Skin of body (tissue), 2 donors: ENCODE results near the gene KLHDC10. TPM values are rescaled to one million over a fixed set of nuclear protein-coding genes. Genes with fewer than 3 reads are reported as not detected.
"Not testable (repeated sequence)": the region's sequence is repeated elsewhere in the genome, so short reads cannot be mapped to it uniquely, and the experiment has no call there.

Experiments
- DNase-seq: peaks from one replicate; lab custom pipeline; 2025; lab: John Stamatoyannopoulos, UW
- total RNA-seq: library from RNA; depleted of rRNA; stranded (reverse); fragments of >200 nt; gene quantifications from one replicate; pipeline ENCODE4 v1.2.3, GENCODE V29; 2014

Gene KLHDC10
- total RNA-seq, 1 donor from 2014 or later: 51.4 TPM

DNA sequence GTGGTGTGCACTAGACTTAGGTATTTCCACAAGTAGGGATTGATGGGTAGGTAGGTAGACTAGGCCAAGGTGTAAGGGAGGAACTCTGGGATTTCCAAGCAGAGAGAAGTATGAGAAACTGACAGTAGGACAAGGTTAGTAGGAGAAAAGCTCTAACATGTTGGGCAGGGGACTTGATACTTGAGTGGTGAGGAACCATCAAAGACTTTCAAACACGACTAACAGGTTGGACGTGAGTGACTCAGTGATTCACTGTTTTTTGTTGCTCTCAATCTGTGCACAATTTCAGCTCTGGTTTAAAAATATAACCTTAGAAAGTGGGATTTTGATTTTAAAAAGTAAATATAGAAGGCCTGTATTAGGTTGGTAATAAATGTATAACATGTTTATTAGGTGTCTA lies 44.4 kb downstream of the KLHDC10 start:
- DNase-seq: peak; percentile 1

DNA sequence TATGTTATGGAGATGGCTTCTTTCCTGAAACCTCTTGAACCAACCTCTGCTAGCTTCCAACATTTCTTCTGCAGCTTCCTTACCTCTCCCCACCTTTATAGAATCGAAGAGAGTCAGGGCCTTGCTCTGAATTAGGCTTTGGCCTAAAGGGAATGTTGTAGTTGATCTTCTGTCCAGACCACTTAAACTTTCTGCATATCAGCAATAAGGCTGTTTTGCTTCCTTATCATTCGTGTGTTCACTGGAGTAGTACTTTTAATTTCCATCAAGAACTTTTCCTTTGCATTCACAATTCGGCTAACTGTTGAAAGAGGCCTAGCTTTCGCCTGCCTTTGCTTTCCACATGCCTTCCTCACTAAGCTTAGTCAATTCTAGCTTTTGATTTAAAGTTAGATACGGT lies 48.0 kb downstream of the KLHDC10 start:
- no peak for DNase-seq

DNA sequence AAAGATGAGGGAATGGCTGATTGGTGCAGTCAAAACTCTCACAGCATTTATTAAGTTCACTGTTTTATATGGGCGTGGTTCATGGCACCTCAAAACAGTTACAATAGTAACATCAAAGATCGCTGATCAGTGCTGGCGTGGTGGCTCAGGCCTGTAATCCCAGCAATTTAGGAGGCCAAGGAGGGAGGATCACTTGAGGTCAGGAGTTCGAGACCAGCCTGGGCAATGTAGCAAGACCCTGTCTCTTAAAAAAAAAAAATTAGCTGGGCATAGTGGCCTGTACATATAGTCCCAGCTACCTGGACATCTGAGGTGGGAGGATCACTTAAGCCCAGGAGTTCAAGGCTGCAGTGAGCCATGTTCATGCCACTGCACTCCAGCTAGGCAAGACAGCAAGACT lies 48.5 kb downstream of the KLHDC10 start:
- DNase-seq: no peak

DNA sequence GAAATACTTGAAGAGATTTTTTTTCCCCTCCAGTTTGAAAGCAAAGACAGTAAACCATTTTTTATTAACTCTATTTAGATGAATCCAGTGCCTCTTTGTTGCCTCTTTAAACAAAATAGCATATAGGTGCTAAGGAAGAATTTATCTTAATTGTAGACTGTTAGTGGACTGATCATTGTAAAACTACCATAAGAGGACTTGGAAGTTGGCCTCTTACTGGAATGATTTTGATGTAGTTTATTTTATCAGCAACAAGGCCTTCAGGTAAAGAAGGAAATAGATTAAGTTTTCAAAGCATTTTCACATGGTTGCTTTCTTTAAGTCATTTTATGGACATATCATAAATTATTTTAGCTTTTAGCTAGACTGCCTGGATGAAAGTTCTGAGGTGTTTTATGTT lies 53.2 kb downstream of the KLHDC10 start:
- no peak for DNase-seq

DNA sequence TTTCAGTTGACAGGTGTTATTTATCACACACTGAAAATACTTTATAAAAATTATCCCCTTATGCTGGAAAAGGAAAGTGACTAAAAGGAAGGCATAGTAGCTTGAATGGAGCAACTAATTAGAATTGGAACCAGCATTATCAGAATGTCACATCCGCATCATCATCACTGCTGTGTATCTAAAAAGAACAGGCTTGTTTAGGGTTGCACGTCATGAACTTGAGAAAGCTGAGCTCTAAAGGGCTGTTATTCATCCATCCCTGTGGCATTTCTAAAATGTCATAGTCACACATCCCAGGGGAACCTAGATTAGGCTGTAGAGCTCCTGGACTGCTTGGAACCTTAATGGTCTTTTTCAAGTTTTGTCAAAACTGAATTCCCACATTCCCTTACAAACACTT lies 54.4 kb downstream of the KLHDC10 start:
- no peak for DNase-seq

DNA sequence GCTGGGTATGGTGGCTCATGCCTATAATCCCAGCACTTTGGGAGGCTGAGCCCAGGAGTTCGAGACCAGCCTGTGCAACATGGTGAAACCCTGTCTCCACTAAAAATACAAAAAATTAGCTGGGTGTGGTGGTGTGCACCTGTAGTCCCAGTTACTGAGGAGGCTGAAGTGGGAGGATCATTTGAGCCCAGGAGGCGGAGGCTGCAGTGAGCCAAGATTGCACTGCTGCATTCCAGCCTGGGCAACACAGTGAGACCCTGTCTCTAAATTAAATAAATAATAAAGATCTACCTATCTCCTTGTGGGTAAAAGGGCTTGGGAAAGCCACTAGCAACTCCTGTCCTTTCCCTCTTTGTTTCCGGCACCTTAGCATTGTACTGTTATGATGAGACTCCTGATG lies 56.5 kb downstream of the KLHDC10 start:
- not testable (repeated sequence) for DNase-seq

DNA sequence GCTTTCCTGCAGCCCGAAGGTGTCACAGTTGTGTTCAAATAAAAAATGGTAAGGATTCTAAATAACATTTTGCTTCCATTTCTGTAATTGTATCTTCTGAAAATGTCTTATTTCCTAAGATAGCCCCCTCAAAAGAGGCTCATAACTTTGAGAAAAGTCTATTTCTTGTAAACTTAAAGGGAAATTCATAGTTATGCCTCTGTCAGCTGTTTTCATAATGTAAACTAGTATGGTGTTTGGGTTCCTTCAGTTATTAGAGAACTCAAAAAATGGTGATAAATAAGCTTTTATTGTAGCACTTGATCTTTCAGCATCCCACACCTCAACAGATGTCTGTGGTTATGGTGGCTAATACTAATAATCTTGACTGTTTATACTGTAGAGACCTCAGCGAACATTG lies 57.1 kb downstream of the KLHDC10 start:
- DNase-seq: peak; percentile 48

DNA sequence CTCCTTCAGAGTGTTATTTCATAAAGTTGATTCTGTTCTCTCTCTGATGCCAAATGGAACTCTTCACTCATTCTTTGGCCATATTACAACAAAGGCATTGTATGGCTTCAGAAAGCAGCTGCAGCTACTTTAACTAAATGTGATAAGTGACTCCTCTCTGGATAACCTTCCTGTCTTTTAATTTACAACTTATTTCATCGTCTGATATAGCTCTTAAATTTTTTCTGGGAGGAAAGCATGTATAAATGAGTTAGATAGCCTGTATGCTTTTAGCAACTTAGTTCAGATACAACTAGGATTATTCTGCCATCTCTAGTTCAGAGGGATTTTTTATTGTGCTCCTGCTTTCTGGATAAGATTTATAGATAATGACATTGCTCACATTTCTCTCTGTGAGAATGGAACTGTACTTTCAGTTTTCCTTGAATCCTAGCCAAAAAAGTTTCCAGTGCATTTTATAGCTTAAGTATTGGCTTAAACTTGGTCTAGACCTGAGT lies 57.5 kb downstream of the KLHDC10 start:
- DNase-seq: peak; percentile 90

DNA sequence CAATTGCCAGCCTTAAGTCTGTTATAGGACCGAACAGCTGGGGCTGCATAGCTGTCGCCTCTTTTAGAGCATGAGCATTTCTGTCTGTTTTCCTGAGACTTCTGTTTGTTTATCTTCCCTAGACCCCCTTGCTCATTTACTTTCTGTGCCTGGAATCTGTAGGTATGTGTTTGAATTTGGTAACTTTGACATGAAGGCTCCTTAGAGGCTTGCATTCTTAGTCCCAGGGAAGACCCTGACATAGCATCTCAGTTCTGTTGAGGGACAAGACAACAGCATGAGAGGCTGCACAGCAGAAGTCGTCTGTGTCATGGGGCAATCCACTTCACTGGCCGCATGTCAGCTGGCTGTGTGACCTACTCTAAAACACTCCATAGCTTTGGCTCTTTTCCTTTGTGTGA lies 58.7 kb downstream of the KLHDC10 start:
- DNase-seq: no peak

DNA sequence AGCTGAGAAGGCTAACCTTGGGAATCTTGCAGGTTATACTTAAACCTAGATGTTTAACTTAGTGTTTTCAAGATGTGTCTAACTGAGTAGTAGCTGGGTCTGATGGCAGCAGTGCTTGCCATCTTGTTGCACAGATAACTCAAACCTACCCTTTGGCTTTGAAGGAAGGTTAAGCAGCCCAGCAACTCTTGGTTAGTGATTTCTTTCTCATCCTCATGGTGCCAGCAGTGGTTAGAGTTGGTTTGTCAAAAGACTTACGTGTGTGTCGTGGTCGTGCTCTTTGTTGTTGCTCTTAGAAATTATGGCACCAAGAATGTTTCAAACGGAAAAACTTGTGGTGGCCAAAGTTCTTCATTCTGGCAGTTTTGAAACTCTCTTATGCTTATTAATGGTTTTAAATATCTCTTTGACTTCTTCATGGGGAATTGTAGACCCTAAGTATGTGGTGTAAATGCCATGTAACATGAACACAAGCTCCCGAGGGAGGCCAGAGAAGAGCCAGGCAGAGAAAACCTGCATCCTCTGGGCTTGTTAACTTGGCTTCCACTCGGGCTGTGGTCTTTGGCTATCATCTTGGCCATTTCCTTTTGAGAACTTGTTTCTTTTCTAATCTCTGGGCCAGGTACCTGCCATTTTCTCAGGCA lies 61.0 kb downstream of the KLHDC10 start:
- DNase-seq: no peak

DNA sequence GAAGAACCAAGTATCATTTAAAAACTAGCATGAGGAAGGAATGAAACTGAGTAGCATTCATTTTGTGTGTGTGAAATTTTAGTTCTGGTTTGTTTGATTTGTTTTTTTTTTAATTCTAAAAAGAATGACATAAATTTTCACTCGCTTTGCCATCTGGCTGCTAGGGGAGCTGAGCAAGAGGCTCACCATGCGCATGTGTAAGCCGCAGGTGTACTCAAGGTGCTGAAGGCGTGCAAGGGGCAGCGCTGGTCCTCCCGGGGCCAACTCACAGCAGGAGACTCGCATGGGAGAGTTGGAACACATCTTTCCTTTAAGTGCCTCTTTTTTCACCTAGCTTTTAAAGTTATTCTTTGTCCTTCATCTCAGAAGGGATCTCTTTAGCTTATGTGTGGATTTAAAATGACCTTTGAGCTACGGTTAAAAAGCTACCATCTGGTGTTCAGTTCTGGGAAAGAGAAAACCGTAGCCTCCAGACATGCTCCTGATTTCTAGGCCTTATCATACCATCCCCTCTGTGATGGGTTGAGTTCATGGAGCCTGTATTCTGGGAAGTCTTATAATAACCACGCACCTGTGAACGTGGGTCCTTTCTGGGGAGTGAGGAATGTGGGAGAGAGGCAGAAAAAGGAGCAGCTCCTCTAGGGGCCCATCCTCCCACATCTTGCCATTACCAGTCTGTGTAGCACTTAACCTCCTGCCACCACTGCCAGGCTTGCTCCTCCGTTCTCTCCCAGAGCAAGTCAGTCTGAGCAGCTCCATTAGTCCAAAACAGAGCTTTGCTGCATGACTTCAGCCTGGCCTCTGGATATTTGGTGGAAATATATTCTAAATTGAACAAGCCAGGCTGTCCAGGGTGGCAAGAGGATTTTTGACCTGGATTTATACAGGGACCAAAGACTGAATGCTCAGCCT lies 61.9 kb downstream of the KLHDC10 start:
- no peak for DNase-seq

DNA sequence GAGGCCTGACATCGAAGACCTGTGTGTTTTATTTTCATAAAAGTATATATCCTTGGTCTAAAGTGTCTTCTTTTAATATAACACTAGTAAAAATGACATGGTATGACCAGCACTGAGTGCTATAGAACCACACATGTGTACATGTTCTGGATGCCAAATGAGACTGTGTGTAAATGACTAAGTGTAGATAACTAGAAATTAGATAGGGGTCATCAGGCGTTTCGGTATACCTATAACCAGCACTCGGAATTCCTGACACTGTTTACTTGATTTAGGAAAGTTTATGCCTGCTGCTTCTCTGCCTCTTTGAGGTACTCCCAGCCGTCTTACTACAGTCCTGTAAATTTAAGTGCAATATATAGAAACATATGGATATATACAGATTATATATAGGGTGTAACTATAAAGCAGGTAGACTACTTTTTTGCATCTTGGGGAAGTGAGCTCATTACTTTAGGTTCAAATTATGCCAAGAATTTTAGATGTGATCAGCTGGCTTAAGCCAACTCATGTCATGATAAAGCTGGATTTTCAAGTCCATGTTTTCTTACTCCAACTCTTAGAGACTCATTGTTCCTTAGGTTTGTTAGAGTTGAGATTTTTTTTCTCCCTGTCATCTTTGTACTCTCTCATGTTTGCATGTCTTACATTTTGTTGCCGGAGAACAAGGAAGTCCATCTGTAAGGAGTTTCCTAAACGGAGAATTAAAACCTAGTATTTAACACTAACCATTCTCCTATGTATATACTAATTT lies 62.9 kb downstream of the KLHDC10 start:
- no peak for DNase-seq

DNA sequence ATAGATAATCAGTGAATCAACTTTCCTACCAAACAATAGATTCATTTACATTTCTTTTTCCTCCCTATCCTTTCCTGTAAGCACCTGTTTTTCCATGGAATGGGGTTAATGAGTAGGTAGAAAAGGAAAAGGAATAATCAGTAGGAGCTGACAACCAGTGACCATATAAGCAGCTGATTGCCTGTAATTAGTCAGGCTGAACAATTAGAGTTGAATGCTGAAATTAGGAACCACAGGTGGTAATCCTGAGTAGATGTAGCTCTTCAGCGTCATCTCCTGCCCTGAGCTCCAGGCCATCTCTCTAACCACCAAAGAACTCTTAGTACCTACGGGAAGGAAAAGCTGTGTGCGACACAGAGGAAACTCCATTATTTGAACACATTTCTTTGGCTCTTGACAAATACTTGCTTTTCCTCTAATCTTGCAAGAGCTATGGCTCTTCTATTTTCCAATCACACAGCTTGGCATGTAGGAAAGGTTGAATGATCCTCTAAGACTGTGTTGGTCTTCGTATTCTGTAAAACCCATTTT lies 63.8 kb downstream of the KLHDC10 start:
- no peak for DNase-seq

DNA sequence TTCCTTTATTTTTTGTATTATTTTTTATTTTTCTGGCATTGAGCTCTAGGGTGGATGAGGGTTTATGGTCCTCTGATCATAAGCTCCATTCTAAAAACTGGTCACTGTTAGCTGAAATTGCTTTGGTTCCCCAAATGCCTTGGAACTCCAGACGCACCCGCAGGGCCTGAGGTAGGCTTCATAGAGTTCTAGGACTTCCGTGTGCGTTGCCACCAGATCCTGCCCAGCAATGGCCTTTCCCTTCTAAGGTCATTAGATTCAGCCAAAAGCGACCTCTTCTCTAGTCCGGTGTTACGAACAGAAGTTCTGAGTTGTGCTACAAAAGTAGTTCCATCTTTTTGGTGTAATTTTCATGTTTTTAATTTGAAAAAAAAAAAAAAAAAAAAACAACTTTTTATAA lies 64.4 kb downstream of the KLHDC10 start:
- no peak for DNase-seq

DNA sequence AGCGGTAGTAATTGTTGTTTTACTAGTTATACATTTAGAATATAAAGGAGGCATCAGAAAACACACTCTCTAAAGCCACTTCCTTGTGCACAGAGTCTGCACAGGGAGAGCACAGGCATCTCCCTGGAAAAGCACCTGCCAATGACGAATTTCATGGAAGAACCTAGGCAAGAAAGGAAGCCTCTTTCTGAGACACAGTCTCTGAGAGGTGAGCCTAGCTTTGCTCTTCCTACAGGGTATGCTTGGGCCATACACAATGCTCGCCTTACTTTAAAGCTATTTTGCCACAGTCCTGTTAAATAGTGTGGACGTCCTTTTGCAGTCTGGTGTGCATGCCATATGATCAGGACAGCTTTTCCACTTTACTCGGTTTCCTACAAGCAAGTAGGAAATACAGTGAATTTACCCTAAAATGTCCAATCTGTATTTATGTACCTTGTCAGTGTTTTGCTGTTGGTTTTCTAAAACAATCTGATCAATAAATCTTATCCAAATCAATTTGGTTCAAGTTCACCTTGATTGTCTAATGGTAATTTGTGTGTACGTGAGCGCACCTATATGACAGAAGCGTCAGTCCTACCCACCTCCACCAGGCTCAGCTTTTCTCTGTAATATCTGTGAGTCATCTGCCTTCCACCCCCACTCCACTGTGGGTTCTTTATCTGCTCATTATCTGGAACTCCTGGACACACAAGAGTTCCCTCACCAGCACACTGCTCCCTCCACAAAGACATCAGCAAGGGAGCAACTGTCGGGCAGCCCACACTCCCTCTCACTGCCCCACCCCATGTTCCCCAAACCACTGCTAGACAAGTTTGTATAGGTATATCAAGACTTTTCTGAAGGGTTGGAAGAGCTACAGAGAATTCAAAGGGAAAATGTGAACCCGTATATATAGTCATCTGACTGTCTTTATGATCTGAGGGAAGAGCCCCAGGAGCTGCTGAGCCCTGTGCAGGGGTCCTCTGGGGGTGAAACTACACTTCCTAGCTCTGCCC lies 65.2 kb downstream of the KLHDC10 start:
- DNase-seq: no peak

DNA sequence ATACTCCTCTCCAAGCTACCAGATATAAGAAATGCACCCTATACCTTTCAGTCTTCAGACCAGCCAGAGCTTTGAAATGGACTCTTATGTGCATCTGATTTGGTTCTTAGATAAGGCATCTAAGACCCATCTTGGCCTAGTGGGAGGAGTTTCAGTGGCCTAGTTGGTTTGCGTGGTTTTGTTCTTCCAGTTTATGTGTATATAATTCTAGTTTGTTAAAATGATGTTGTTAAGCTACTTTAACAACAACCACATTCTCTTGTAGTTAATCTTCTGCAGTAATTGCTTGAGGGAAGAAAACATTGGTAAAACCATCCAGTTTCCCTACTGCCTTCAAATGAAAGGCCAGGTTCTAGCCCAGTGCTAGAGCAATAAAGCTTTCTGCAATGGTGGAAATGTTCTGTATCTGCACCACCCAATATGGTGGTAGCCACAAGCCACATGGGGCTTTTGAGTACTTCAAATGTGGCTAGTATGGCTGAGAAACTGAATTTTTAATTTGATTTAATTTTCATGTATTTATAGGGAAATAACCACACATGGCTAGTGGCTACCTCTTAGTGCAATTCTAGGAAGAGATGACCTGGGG lies 66.3 kb downstream of the KLHDC10 start:
- DNase-seq: no peak

DNA sequence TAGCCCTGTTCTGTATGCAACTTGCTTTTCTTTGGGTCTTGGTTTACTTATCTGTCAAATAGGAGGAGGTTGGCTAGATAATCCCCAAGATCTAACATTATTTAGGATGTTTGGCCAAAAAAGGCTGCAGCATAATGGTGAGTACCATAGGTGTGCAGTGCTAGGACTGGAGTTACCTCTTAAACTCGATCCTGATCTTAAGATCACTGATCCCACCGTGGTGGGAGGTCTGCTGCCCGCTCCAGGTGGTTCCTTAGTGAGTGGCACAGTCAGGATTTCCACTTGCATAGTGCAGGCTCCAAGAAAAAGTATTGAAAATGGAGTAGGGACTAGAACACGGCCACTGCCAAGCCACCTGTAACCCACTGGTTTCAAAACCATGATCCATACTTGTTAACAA lies 66.9 kb downstream of the KLHDC10 start:
- DNase-seq: no peak

DNA sequence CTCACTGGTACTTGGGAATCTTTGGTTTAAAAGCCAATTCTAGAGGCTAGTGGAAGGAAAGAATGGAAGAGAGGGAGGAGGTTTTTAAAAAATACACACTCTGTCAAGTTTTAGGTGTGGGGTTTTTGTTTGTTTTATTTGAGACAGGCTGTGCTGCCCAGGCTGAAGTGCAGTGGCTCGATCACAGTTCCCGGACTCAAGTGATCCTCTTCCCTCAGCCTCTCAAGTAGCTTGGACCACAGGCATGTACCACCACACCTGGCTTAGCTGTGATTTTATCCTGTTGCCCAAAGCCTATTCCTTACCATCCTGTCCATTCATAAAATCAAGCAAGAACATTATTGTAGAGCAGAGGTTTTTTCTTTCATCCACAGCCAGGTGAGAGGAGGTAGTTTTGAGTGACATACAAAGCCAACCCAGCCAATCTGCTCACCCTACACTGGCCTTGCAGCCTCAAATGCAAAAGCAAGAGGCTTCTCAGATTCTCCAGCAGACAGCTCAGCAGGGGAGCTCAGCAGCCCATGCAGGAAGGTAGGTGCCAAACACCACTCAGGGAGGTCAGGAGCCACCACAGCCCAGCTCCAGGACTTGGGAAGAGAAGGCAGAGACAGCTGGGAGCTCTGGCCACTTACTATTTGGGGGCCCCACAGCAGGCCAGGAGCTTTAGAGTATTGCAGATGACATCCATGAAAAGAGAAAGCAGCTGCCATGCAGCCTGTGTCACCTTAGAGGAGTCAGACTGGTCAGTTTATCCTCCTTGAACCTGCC lies 69.0 kb downstream of the KLHDC10 start:
- no peak for DNase-seq

DNA sequence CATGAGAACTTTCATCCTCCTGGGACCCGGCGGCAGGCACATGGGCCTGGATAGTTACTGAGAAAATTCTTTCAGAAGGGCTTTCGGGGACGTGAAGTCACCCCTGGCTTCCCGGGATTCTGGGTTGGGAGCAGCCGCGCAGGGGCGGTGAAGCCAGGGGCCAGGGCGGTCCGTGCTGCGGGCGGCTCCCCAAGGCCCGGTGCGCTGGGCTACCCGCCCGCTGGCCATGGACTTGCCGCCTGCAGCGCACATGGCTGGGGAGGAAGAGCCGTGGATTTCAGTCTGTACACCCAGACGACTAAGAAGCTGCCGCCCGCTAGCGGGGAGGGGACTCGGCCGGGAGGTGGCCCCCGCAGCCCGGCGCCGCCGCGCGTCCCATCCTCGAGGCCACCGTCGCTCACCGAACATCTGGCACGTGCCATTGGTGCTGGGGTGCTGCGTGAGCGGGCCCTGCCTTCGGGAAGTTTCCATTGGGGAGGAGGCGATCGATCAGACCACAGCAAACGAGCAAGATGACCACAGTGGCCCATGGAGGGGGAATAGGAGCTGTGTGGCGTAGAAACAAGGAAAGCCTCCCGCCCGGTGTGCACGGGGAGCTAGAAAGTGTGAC lies 70.3 kb downstream of the KLHDC10 start:
- no peak for DNase-seq
